Measurements from ENCODE around the gene REXO2. TPM values are rescaled to one million over a fixed set of nuclear protein-coding genes. Genes with fewer than 3 reads are reported as not detected.

REXO2 gene
- polyA plus RNA-seq (ENCODE audit: insufficient read length in 10 of 10): 10 to 100 TPM; 51.8 to 69.3 (median 60.4) TPM
- long read RNA-seq, donor 1, transcript REXO2-220 (7 exons, 1,158 nt): major isoform, 17 of 20 reads
- long read RNA-seq, donor 1, partial matches to known transcripts: 0 of 20 reads
- long read RNA-seq, donor 1, other reads (novel, unspliced or antisense): 0 of 20 reads
- long read RNA-seq, donor 2, transcript REXO2-220 (7 exons, 1,158 nt): major isoform, 16 of 20 reads
- long read RNA-seq, donor 2, partial matches to known transcripts: 0 of 20 reads
- long read RNA-seq, donor 2, other reads (novel, unspliced or antisense): 0 of 20 reads
- long read RNA-seq, donor 3: 0 reads
- long read RNA-seq, donor 4, transcript REXO2-220 (7 exons, 1,158 nt): major isoform, 8 of 17 reads
- long read RNA-seq, donor 4, partial matches to known transcripts: 0 of 17 reads
- long read RNA-seq, donor 4, other reads (novel, unspliced or antisense): 0 of 17 reads
- long read RNA-seq, donor 5, transcript REXO2-220 (7 exons, 1,158 nt): major isoform, 24 of 32 reads
- long read RNA-seq, donor 5, partial matches to known transcripts: 0 of 32 reads
- long read RNA-seq, donor 5, other reads (novel, unspliced or antisense): 0 of 32 reads
- long read RNA-seq, donor 6, transcript REXO2-220 (7 exons, 1,158 nt): major isoform, 28 of 30 reads
- long read RNA-seq, donor 6, partial matches to known transcripts: 0 of 30 reads
- long read RNA-seq, donor 6, other reads (novel, unspliced or antisense): 0 of 30 reads
- long read RNA-seq, donor 7, transcript REXO2-220 (7 exons, 1,158 nt): major isoform, 19 of 23 reads
- long read RNA-seq, donor 7, partial matches to known transcripts: 0 of 23 reads
- long read RNA-seq, donor 7, other reads (novel, unspliced or antisense): 0 of 23 reads
- long read RNA-seq, donor 8, transcript REXO2-220 (7 exons, 1,158 nt): major isoform, 19 of 24 reads
- long read RNA-seq, donor 8, partial matches to known transcripts: 0 of 24 reads
- long read RNA-seq, donor 8, other reads (novel, unspliced or antisense): 0 of 24 reads
- long read RNA-seq, donor 9, partial matches to known transcripts: 0 of 4 reads
- long read RNA-seq, donor 9, other reads (novel, unspliced or antisense): 0 of 4 reads

GRCh38 chr11:114439229-114440120 lies at the start of gene REXO2:
TSS of gene REXO2 (plus strand) at chr11:114439467. CDS start at chr11:114439529, 62 bp downstream.
- DNase-seq: peak; percentile 95 to 97 (median 95)

DNA sequence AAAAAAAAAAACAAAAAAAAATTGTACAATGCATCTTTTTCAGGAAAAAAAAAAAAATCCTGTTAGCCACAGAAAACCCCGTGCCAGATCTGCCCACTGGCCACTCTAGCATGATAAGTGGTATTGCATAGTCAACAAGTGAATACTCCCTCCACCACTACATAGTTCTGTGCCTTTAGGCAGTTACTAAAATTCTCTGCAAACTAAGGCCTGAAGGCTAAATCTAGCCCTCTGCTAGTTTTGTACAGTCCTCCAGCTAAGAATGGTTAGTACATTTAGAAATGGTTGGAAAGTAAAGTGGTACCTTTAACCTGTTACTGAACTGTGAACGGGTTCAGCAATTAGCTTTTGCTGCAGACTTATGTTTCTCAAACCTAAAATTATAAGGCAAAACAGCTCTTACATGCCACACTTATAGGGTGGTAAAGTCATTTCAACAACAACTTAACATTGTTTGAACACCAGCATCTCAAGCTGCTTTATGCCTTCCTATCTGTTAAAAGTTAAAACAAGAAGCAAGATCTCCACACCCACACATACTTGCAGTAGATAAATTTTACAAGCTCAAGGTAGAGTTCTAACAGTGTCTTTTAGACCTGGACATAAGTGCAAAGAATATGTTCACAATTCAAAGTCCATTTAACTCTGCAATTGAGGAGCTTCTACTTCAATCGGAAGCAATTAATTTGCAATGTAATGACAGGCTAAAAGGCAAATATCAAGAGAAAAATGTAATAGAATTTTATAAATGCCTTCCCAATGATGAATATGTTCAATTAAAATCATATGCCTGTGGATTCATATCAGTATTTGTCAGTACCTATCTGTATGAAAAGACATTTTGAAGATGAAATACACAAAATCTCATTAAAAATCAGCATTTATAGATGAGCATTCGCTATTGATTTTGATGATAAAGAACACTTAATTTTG lies 46.3 kb upstream of the REXO2 start:
- no peak for DNase-seq

DNA sequence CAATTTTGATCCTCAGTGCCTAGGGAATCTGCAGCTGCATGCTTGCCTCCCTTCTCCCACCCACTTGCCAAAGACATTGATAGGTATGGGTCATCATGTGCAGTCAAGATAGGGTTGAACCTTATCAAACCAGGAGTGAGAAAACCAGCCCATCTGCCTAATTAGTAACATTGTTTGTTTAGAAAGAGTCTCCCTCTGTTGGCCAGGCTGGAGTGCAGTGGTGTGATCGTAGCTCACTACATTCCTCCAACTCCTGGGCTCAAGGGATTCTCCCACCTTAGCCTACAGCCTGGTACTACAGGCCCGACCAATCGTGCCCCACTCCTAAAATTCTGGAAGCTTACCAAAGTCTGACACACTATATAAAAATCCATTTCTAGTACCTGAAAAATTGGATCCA lies 43.5 kb upstream of the REXO2 start:
- no peak for DNase-seq

- DNase-seq: no peak
Observed at GRCh38 chr11:114396916-114397315, 42.4 kb upstream of the REXO2 start.

GRCh38 chr11:114397349-114397982 lies 41.8 kb upstream of the REXO2 start:
- DNase-seq: no peak

GRCh38 chr11:114398303-114398920 lies 40.9 kb upstream of the REXO2 start:
- DNase-seq: no peak

- no peak for DNase-seq
Observed at GRCh38 chr11:114399490-114400215, 39.6 kb upstream of the REXO2 start.

DNA sequence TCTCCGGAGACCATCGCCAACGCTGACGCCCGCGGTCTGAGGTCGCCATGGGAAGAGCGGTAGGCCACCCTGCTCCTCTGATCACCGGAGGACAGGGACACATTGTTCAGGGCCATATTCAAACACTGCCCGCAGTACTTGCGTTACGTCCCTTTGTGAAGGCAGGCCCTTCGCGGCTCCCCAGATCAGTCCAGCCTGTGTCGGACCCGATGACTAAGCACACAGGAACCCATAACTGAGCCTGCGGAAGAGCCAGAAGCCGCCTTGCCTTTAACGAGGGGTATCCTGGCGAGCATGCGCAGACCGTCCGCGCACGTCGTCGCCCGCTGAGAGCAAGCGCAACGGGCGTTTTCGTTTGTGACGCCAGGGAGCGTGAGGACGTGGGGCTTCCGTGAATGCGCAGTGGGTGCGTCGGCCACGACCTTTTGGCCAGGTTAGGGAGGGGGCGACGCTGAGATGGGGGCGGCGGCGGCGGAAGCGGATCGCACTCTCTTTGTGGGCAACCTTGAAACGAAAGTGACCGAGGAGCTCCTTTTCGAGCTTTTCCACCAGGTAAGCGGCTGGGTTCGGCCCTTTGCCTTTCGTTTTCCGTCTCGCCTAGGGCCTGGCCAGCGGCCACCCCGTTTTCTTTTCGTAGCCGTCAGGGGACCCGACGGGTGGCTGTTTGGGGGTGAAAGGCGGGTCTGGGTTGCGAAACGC lies 38.9 kb upstream of the REXO2 start, which contains the start of the genes C11orf71 and RBM7:
TSS of gene C11orf71 (minus strand) at position 296 of the 699 bp plus-strand sequence. CDS start at position 116, 180 bp downstream.
TSS of gene RBM7 (plus strand) at position 451 of the 699 bp plus-strand sequence. CDS start at position 457, 6 bp downstream.
- DNase-seq: peak; percentile 99

- DNase-seq: no peak
Observed at GRCh38 chr11:114400915-114401223, 38.4 kb upstream of the REXO2 start.

- DNase-seq: peak; percentile 20 to 66 (median 29)
Observed at GRCh38 chr11:114401311-114401710, 38.0 kb upstream of the REXO2 start.

GRCh38 chr11:114412946-114413345 lies 26.3 kb upstream of the REXO2 start:
- DNase-seq: no peak

GRCh38 chr11:114413958-114414357 lies 25.3 kb upstream of the REXO2 start:
- DNase-seq: no peak

DNA sequence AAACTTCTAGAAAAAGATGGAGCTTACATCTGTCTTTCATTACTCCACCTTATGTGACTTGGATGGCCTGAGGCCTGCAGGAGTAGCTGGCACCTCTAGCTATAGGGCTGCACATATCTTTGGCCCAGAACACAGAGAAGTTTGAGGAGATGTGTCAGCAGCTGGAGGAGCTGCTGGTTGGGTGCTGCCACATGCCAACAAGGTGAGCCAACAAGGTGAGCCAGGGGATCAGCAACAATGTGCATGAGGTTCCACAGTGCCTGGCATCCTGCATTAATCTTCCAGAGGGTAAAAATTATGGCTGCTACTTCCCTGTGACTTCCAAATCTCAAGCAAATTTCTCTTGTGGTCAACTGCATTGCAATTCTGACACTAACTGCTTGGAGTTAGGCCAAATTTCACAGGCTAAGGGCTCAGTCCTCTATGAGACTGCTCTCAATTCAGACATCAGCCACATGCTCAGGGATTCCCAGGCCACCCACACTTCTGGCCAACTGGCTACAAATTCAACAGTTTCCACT lies 22.8 kb upstream of the REXO2 start:
- DNase-seq: no peak

GRCh38 chr11:114426280-114426679 lies 13.0 kb upstream of the REXO2 start:
- no peak for DNase-seq

DNA sequence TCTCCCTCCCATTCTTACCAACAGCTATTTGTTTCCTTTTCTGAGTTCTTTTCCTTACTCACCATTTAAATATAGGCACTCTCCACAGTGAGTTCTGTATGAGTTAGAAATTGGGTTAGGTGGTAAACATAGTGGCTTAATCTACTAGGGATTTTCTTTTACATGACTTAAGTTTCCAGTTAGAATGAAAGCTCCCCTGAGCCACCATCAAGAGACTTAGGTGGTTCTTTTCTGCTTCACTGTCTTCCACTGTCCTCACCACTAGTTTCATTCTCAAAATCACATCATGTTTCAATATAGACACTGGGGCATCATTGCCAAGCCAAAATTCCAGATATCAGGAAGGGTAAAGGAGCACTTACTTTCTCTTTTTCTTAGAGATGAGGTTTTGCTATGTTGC lies 9.0 kb upstream of the REXO2 start:
- no peak for DNase-seq

DNA sequence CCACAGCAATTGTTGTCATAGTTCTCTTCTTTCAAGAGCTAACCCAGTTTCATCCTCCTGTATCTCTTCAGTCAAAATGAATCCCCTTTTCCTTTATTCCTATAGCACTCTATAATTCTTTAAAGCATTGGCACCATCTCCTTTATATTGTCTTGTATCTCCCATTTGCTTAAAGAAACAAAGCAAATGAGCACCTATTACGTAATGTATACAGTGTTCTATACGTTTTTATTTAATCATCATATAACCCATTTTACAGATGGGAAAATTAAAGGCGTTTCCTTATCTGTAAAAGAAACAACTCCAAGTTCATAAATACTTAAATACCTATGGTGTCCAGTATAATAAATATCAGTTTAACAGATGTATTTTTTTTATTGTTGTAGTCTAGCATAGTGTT lies 6.4 kb upstream of the REXO2 start:
- DNase-seq: no peak

DNA sequence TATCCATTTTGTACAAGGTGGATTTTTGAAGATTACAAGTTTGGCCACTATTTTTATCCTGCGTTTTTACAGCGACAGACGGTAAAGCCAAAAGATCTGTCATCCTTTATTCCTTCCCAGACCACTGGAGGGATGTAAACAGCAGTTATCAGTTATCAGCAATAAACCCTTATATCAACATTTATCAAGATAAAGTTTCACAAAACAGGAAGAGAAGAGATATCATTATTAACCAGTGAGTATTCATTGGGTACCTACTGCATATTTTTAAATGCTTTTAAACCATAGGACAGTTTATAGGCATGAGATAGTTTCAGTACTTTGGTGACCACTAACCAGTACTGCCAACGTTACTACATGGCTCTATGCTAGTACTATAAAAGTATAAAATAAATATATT lies 5.9 kb upstream of the REXO2 start:
- no peak for DNase-seq
